ENCODE results near the gene COX20. TPM values are rescaled to one million over a fixed set of nuclear protein-coding genes. Genes with fewer than 3 reads are reported as not detected.

The COX20 gene
- polyA plus RNA-seq, 1 of the 3 experiments (the other 2 are of a cell fraction) = 24.8 TPM

DNA sequence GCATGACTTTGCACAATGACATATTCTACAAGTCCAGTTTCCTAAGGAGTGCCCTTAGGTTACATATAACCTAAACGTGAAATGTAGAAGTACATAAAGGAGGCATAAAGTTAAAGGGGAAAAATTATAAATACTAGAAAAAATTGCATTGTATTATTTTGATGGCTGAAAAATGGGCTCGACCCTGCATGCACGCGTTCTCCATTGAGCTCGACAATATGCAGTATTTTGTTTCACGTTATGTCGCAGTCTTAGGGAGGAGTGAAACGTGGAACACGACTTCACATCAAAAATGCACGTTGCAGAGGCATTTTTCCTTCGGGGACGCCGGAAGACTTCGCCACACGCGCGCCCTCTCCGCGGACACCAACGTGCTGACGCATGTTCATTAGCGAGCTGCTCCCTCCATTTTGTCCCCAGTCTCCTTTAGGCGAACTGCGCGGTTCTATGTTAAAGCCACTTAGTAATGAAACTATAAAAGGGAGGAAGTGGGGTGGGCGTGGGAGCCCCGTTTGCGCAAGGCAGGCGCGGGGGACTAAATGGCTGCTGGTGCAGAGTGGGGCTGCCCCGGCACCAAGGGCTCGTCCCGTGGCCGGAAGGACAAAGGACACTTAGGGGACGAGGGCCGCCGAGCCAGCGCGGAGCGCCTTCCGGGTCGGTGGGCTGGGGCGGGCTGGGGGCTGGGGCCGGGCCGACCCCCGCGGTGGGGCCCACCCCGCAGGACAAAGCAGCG is 749 bp upstream of the COX20 start (continued):
- TF ChIP-seq USF2 (IDR thresholded peaks at IDR 0.05; ENCODE audit: borderline replicate concordance, low read depth, low read length) = no peak
- peak; percentile 34; the same call in 1 of the 2 replicates for TF ChIP-seq TEAD4 (IDR thresholded peaks at IDR 0.05; ENCODE audit: borderline replicate concordance, insufficient read depth)
- peak; percentile 87 for TF ChIP-seq TAF1 (IDR thresholded peaks at IDR 0.05; ENCODE audit: borderline replicate concordance, low read depth, low read length)
- no peak for TF ChIP-seq FOXM1 (IDR thresholded peaks at IDR 0.05; ENCODE audit: low read depth)
- peak; percentile 22; the same call in 1 of the 2 replicates for TF ChIP-seq GABPA (IDR thresholded peaks at IDR 0.05; ENCODE audit: low read depth)

GRCh38 chr1:244836135-244836521 is 670 bp downstream of the COX20 start:
- Histone ChIP-seq H4K20me1 (ENCODE audit: insufficient read depth) (peaks cover 3% of the 10 kb centered on the region; the same call in 1 of the 2 replicates), H3K4me3 (ENCODE audit: low read depth in 2 of 2, low read length in 1 of 2) (peak overlapping the region; percentile 71 to 83), H3K27me3 (ENCODE audit: insufficient read depth) (no peaks in the 10 kb centered on the region), H3K4me1 (ENCODE audit: control insufficient read depth in 1 of 2, insufficient read depth in 2 of 2, low read depth in 1 of 2, low read length in 1 of 2) (peaks cover 13 to 15% of the 10 kb centered on the region in 2 experiments; a peak in 3 of 4 replicates), H3K9ac (peak overlapping the region; percentile 88), H3K79me2 (ENCODE audit: insufficient read depth) (peaks cover 55% of the 10 kb centered on the region), H2AFZ (ENCODE audit: low read depth) (peak overlapping the region; percentile 56; the same call in 1 of the 2 replicates), H3K9me2 (no peaks in the 10 kb centered on the region), H3F3A (replicated peaks; ENCODE audit: insufficient read depth) (peaks cover 53% of the 10 kb centered on the region), H3K27ac (ENCODE audit: low read depth in 2 of 2, low read length in 1 of 2) (peak overlapping the region; percentile 97 to 99), H3K4me2 (peak overlapping the region; percentile 81), H3K36me3 (replicated peaks in 1 of 2; ENCODE audit: control insufficient read depth in 1 of 2, insufficient read depth in 2 of 2, low read length in 1 of 2) (peaks cover 31 to 37% of the 10 kb centered on the region in 2 experiments), H3K9me3 (no peaks in the 10 kb centered on the region)
- 3% methylated on average over 7 of the region's 7 CpGs for WGBS (ENCODE audit: low lambda C conversion rate)
- TF ChIP-seq TCF12 (IDR thresholded peaks at IDR 0.05) (no peak), GABPA (IDR thresholded peaks at IDR 0.05; ENCODE audit: low read depth) (0 out of 2 replicates have a peak, but pooled peaks have one; percentile 6), TAF1 (IDR thresholded peaks at IDR 0.05; ENCODE audit: borderline replicate concordance, low read depth, low read length) (no peak), EP300 (IDR thresholded peaks at IDR 0.05; ENCODE audit: borderline replicate concordance in 1 of 2, low read depth in 1 of 2, low read length in 1 of 2) (no peak)
- DNase-seq = peak; percentile 41
- ChIA-PET POLR2A (interaction anchor here (0.9 to 3.7 kb wide), 5 partner anchors 23 to 206 kb away, joined by 4 to 33 read pairs (median 19); partner anchors contain the start of gene HNRNPU), CTCF (interaction anchor here (0.6 to 3.3 kb wide), 6 partner anchors 10 to 207 kb away, joined by 3 to 14 read pairs (median 4); no protein-coding TSS in a partner anchor)

- no peaks in the 10 kb centered on the region for H3K9me3 ChIP-seq
- peaks cover 36 to 41% of the 10 kb centered on the region in 2 experiments for H3K36me3 ChIP-seq (replicated peaks in 1 of 2; ENCODE audit: control insufficient read depth in 1 of 2, insufficient read depth in 2 of 2, low read length in 1 of 2)
- peaks cover 60% of the 10 kb centered on the region for H3K79me2 ChIP-seq (ENCODE audit: insufficient read depth)
- peaks cover 3% of the 10 kb centered on the region; the same call in 1 of the 2 replicates for H4K20me1 ChIP-seq (ENCODE audit: insufficient read depth)
- POLR2A ChIA-PET = interaction anchor here (0.9 to 3.7 kb wide), 5 partner anchors 22 to 205 kb away, joined by 4 to 33 read pairs (median 19); partner anchors contain the start of gene HNRNPU
- H3K4me1 ChIP-seq (ENCODE audit: control insufficient read depth in 1 of 2, insufficient read depth in 2 of 2, low read depth in 1 of 2, low read length in 1 of 2) = peaks cover 13 to 15% of the 10 kb centered on the region in 2 experiments; a peak in 3 of 4 replicates
- no peaks in the 10 kb centered on the region for H3K9me2 ChIP-seq
- CTCF ChIA-PET = interaction anchor here (0.6 to 3.3 kb wide), 7 partner anchors 10 to 206 kb away, joined by 3 to 14 read pairs (median 4); no protein-coding TSS in a partner anchor
- TF ChIP-seq RXRA (IDR thresholded peaks at IDR 0.05; ENCODE audit: borderline replicate concordance, low read depth) = no peak
- TF ChIP-seq, protein P1, sequence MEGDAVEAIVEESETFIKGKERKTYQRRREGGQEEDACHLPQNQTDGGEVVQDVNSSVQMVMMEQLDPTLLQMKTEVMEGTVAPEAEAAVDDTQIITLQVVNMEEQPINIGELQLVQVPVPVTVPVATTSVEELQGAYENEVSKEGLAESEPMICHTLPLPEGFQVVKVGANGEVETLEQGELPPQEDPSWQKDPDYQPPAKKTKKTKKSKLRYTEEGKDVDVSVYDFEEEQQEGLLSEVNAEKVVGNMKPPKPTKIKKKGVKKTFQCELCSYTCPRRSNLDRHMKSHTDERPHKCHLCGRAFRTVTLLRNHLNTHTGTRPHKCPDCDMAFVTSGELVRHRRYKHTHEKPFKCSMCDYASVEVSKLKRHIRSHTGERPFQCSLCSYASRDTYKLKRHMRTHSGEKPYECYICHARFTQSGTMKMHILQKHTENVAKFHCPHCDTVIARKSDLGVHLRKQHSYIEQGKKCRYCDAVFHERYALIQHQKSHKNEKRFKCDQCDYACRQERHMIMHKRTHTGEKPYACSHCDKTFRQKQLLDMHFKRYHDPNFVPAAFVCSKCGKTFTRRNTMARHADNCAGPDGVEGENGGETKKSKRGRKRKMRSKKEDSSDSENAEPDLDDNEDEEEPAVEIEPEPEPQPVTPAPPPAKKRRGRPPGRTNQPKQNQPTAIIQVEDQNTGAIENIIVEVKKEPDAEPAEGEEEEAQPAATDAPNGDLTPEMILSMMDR (IDR thresholded peaks at IDR 0.05) = no peak
- TF ChIP-seq RAD21 (IDR thresholded peaks at IDR 0.05; ENCODE audit: low read length) = no peak
- TF ChIP-seq MXI1 (IDR thresholded peaks at IDR 0.05; ENCODE audit: low read depth, low read length) = no peak
- no peak for TF ChIP-seq MEF2A (IDR thresholded peaks at IDR 0.05; ENCODE audit: borderline replicate concordance, low read depth)
- no peak for TF ChIP-seq YY1 (IDR thresholded peaks at IDR 0.05; ENCODE audit: low read depth)
- no peak for TF ChIP-seq RFX5 (IDR thresholded peaks at IDR 0.05; ENCODE audit: low read length)
- TF ChIP-seq ELF1 (IDR thresholded peaks at IDR 0.05) = no peak
- TF ChIP-seq CHD2 (IDR thresholded peaks at IDR 0.05; ENCODE audit: low read length, partially characterized antibody) = no peak
- no peak for TF ChIP-seq TEAD4 (IDR thresholded peaks at IDR 0.05; ENCODE audit: borderline replicate concordance, insufficient read depth)
- TF ChIP-seq ZBTB33 (IDR thresholded peaks at IDR 0.05; ENCODE audit: borderline replicate concordance, low read depth) = no peak
- peak overlapping the region; percentile 88 for H3K9ac ChIP-seq
- no peak overlapping the region for H2AFZ ChIP-seq (ENCODE audit: low read depth)
- H3K4me2 ChIP-seq = peak overlapping the region; percentile 81
- peak overlapping the region; percentile 71 to 83 for H3K4me3 ChIP-seq (ENCODE audit: low read depth in 2 of 2, low read length in 1 of 2)
- peaks cover 58% of the 10 kb centered on the region for H3F3A ChIP-seq (replicated peaks; ENCODE audit: insufficient read depth)
- DNase-seq = no peak
- WGBS (ENCODE audit: low lambda C conversion rate) = 22% methylated on average over 3 of the region's 3 CpGs
- H3K27ac ChIP-seq (ENCODE audit: low read depth in 2 of 2, low read length in 1 of 2) = peak overlapping the region; percentile 97 to 99
- no peaks in the 10 kb centered on the region for H3K27me3 ChIP-seq (ENCODE audit: insufficient read depth)
Measured at GRCh38 chr1:244836584-244836983, 1.1 kb downstream of the COX20 start.
